H9 (cell line): Measurements from ENCODE around the gene ZNF654. TPM values are rescaled to one million over a fixed set of nuclear protein-coding genes. Genes with fewer than 3 reads are reported as not detected.

ENCODE experiments used
- DNase-seq: peaks from one replicate; pipeline ENCODE4 v3.0.0-alpha.2; 2017
- H2AFZ ChIP-seq: one replicate; pipeline ENCODE4 v1.6.1; 2013; ENCODE audit warnings: mild to moderate bottlenecking, low read length, control low read depth, moderate library complexity
- H2AK5ac ChIP-seq: 2 replicates; pipeline ENCODE4 v1.6.1; 2013; ENCODE audit warnings: low read length, control low read depth, mixed read lengths; ENCODE audit not compliant: insufficient read length
- H2BK120ac ChIP-seq: one replicate; pipeline ENCODE4 v1.6.1; 2013; ENCODE audit warnings: low read depth, mild to moderate bottlenecking, low read length, control low read depth, inconsistent platforms; ENCODE audit not compliant: poor library complexity, severe bottlenecking
- H2BK12ac ChIP-seq: 2 replicates; pipeline ENCODE4 v1.6.1; 2013; ENCODE audit warnings: low read length, control low read depth, mixed read lengths, low read depth; ENCODE audit not compliant: insufficient read length
- H2BK15ac ChIP-seq: 2 replicates; pipeline ENCODE4 v1.6.1; 2013; ENCODE audit warnings: low read depth, low read length, control low read depth
- H2BK20ac ChIP-seq: one replicate; pipeline ENCODE4 v1.6.1; 2013; ENCODE audit warnings: low read depth, mild to moderate bottlenecking, low read length, control low read depth, inconsistent platforms; ENCODE audit not compliant: poor library complexity, severe bottlenecking
- H2BK5ac ChIP-seq: 2 replicates; pipeline ENCODE4 v1.6.1; 2013; ENCODE audit warnings: low read length, control low read depth, mixed read lengths; ENCODE audit not compliant: insufficient read length
- H3K14ac ChIP-seq: 2 replicates; pipeline ENCODE4 v1.6.1; 2013; ENCODE audit warnings: low read length, control low read depth; ENCODE audit not compliant: insufficient read depth
- H3K18ac ChIP-seq: 2 replicates; pipeline ENCODE4 v1.6.1; 2013; ENCODE audit warnings: low read depth, mild to moderate bottlenecking, mixed read lengths, low read length, control low read depth; ENCODE audit not compliant: insufficient read length
- H3K23ac ChIP-seq: 2 replicates; pipeline ENCODE4 v1.6.1; 2013; ENCODE audit warnings: low read length, control low read depth, mixed read lengths, low read depth; ENCODE audit not compliant: insufficient read length
- H3K23me2 ChIP-seq: 2 replicates; pipeline ENCODE4 v1.6.1; 2013; ENCODE audit warnings: low read depth, mild to moderate bottlenecking, mixed read lengths, low read length, control low read depth; ENCODE audit not compliant: insufficient read length, poor library complexity, severe bottlenecking
- H3K27ac ChIP-seq: 2 replicates; pipeline ENCODE4 v1.5.1; 2013; ENCODE audit warnings: low read length, control low read depth, mixed read lengths, low read depth; ENCODE audit not compliant: insufficient read length
- H3K27me3 ChIP-seq: 2 replicates; pipeline ENCODE4 v1.6.1; 2013; ENCODE audit warnings: low read length, control low read depth, inconsistent platforms; ENCODE audit not compliant: insufficient read depth
- H3K4ac ChIP-seq: 2 replicates; pipeline ENCODE4 v1.6.1; 2013; ENCODE audit warnings: low read depth, mild to moderate bottlenecking, control low read depth, inconsistent platforms, low read length, moderate library complexity
- H3K4me1 ChIP-seq: 2 replicates; pipeline ENCODE4 v1.6.1; 2013; ENCODE audit warnings: low read length, control low read depth, inconsistent platforms; ENCODE audit not compliant: insufficient read depth
- H3K4me2 ChIP-seq: 2 replicates; pipeline ENCODE4 v1.6.1; 2013; ENCODE audit warnings: low read length, control low read depth, mixed read lengths; ENCODE audit not compliant: insufficient read length, insufficient read depth
- H3K56ac ChIP-seq: 2 replicates; pipeline ENCODE4 v1.6.1; 2013; ENCODE audit warnings: low read depth, mild to moderate bottlenecking, mixed read lengths, low read length, control low read depth; ENCODE audit not compliant: insufficient read length
- H3K79me1 ChIP-seq: 2 replicates; pipeline ENCODE4 v1.6.1; 2013; ENCODE audit warnings: low read depth, mild to moderate bottlenecking, moderate library complexity, low read length, control low read depth, inconsistent platforms; ENCODE audit not compliant: insufficient read depth, poor library complexity, severe bottlenecking
- H3K79me2 ChIP-seq: 2 replicates; pipeline ENCODE4 v1.6.1; 2013; ENCODE audit warnings: low read length, control low read depth, inconsistent platforms; ENCODE audit not compliant: insufficient read depth
- H3K9ac ChIP-seq: 2 replicates; pipeline ENCODE4 v1.6.1; 2013; ENCODE audit warnings: low read length, control low read depth, mixed read lengths; ENCODE audit not compliant: insufficient read length; ENCODE audit errors: extremely low read depth
- H3K9me3 ChIP-seq: one replicate; pipeline ENCODE4 v1.6.1; 2013; ENCODE audit warnings: low read depth, low read length, inconsistent platforms; ENCODE audit not compliant: control insufficient read depth
- H3T11ph ChIP-seq: one replicate; pipeline ENCODE4 v1.6.1; 2013; ENCODE audit warnings: mild to moderate bottlenecking, low read length, control low read depth, inconsistent platforms
- H4K20me1 ChIP-seq: one replicate; pipeline ENCODE4 v1.6.1; 2013; ENCODE audit not compliant: control insufficient read depth, insufficient read length, insufficient read depth
- H4K5ac ChIP-seq: 2 replicates; pipeline ENCODE4 v1.6.1; 2013; ENCODE audit warnings: low read depth, mild to moderate bottlenecking, mixed read lengths, low read length, control low read depth; ENCODE audit not compliant: insufficient read length
- H4K8ac ChIP-seq: replicated peaks from 2 replicates; pipeline ENCODE4 v1.6.1; 2013; ENCODE audit warnings: low read length, control low read depth, mixed read lengths, low read depth; ENCODE audit not compliant: insufficient read length
- H4K91ac ChIP-seq: 2 replicates; pipeline ENCODE4 v1.6.1; 2013; ENCODE audit warnings: low read depth, mild to moderate bottlenecking, moderate library complexity, mixed read lengths, low read length, control low read depth; ENCODE audit not compliant: insufficient read length
- H3K27ac Mint-ChIP-seq, 3 experiments: 2 replicates in 2 of 3; 3 replicates in 1 of 3; pipeline ENCODE4 v1.8.0; 2020 to 2021; ENCODE audit warnings: mixed read lengths in 3 of 3, mild to moderate bottlenecking in 1 of 3, moderate library complexity in 1 of 3
- H3K27me3 Mint-ChIP-seq: 2 replicates; pipeline ENCODE4 v1.8.0; 2021; ENCODE audit warnings: low read depth, mild to moderate bottlenecking, moderate library complexity, mixed read lengths
- H3K36me3 Mint-ChIP-seq, 3 experiments: 2 replicates in 2 of 3; 3 replicates in 1 of 3; pipeline ENCODE4 v1.8.0; 2020 to 2021; ENCODE audit warnings: low read depth in 3 of 3, mixed read lengths in 3 of 3; ENCODE audit not compliant: insufficient read depth in 1 of 3
- H3K4me1 Mint-ChIP-seq, 2 experiments: 2 replicates each; pipeline ENCODE4 v1.8.0; 2020; ENCODE audit warnings: mixed read lengths in 2 of 2
- H3K4me3 Mint-ChIP-seq, 2 experiments: 2 replicates in 1 of 2; 3 replicates in 1 of 2; pipeline ENCODE4 v1.8.0; 2020 to 2021; ENCODE audit warnings: mild to moderate bottlenecking in 2 of 2, mixed read lengths in 2 of 2, moderate library complexity in 1 of 2
- H3K9me3 Mint-ChIP-seq, 2 experiments: 2 replicates in 1 of 2; 3 replicates in 1 of 2; pipeline ENCODE4 v1.8.0; 2020; ENCODE audit warnings: mild to moderate bottlenecking in 2 of 2, mixed read lengths in 2 of 2, moderate library complexity in 1 of 2
- WGBS: extraction: QIAGEN DNeasy Blood & Tissue Kit; methylation state at CpG from one replicate; pipeline ENCODE4 v1.1.7; 2013; ENCODE audit warnings: missing lambda C conversion rate, low lambda C conversion rate, mixed read lengths; ENCODE audit not compliant: insufficient read length; ENCODE audit errors: extremely low coverage; 5-methylcytosine and 5-hydroxymethylcytosine counted together
- total RNA-seq: library from RNA; stranded (reverse); gene quantifications from 2 replicates; pipeline ENCODE4 v1.2.1, GENCODE V29; 2021
- TF ChIP-seq, protein P1 (sequence below): fragments of 200-600 bp; sonication (generic); conservative IDR thresholded peaks from 3 replicates; pipeline ENCODE4 v1.8.0; 2021; ENCODE audit warnings: antibody characterized with exemption, mild to moderate bottlenecking

Gene ZNF654
- total RNA-seq, 1 experiment from 2014 or later: 8.7 TPM

DNA sequence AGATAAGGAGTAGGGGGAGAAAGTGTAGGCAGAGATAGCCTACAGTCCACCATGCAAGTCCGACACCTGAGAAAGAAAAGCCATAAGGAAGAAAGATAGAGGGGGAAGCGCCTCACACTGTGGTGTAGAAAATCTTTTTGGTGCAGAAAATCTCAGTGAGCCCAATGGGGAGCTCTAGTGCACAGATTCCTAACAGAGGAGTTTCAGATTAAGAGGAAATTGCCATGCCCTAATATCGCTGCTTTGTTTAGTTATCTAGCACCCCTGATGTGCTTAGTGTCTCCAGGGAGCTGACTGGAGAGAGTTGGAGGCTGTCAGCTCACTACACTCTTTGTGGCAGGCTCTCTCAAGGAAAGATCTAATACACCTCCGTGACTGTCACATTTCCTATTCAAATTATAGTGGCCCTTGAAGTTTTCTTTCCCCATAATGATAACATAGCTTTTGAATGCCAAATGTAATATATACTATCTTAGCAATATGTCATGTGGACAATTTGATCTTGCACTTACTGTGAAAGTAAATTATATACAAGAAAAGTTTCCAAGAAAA is 34.0 kb upstream of the ZNF654 start:
- Histone ChIP-seq H2BK15ac (no peak overlapping the region), H2AFZ (no peak overlapping the region), H2BK20ac (no peak overlapping the region), H2BK120ac (no peak overlapping the region), H3K9ac (no peak overlapping the region), H3K14ac (no peak overlapping the region), H3K18ac (no peak overlapping the region), H3K4me1 (no peaks in the 10 kb centered on the region), H4K8ac (no peak overlapping the region), H3K23ac (no peak overlapping the region), H3K4ac (no peak overlapping the region), H3K9me3 (no peaks in the 10 kb centered on the region), H3K79me2 (no peaks in the 10 kb centered on the region), H3K27me3 (no peaks in the 10 kb centered on the region), H3K27ac (no peak overlapping the region), H2AK5ac (no peak overlapping the region), H4K91ac (no peak overlapping the region), H4K20me1 (no peaks in the 10 kb centered on the region), H3K23me2 (no peaks in the 10 kb centered on the region), H3K79me1 (no peaks in the 10 kb centered on the region), H3T11ph (no peak overlapping the region), H3K56ac (no peak overlapping the region), H3K4me2 (no peak overlapping the region), H4K5ac (no peak overlapping the region), H2BK5ac (no peak overlapping the region), H2BK12ac (no peak overlapping the region)
- no CpG with 5 or more reads among the region's 4 CpGs for WGBS
- Mint-ChIP-seq H3K4me1 (no peaks in the 10 kb centered on the region), H3K9me3 (peaks cover 14 to 18% of the 10 kb centered on the region in 2 experiments), H3K27me3 (no peaks in the 10 kb centered on the region; the same call in 1 of the 2 replicates), H3K36me3 (peaks cover 0 to 7% (median 0%) of the 10 kb centered on the region in 3 experiments; a peak in 1 of 7 replicates), H3K27ac (no peak overlapping the region), H3K4me3 (no peak overlapping the region)
- no peak for DNase-seq
- TF ChIP-seq, protein P1, sequence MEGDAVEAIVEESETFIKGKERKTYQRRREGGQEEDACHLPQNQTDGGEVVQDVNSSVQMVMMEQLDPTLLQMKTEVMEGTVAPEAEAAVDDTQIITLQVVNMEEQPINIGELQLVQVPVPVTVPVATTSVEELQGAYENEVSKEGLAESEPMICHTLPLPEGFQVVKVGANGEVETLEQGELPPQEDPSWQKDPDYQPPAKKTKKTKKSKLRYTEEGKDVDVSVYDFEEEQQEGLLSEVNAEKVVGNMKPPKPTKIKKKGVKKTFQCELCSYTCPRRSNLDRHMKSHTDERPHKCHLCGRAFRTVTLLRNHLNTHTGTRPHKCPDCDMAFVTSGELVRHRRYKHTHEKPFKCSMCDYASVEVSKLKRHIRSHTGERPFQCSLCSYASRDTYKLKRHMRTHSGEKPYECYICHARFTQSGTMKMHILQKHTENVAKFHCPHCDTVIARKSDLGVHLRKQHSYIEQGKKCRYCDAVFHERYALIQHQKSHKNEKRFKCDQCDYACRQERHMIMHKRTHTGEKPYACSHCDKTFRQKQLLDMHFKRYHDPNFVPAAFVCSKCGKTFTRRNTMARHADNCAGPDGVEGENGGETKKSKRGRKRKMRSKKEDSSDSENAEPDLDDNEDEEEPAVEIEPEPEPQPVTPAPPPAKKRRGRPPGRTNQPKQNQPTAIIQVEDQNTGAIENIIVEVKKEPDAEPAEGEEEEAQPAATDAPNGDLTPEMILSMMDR: no peak
